Measurements from ENCODE around the gene USPL1.

The USPL1 gene

GRCh38 chr13:30696278-30697176 lies 78.8 kb downstream of the USPL1 start:
- no peak for DNase-seq (ENCODE audit: low read depth in 2 of 3, low spot score in 2 of 3)

- no peak for DNase-seq (ENCODE audit: low read depth in 2 of 3, low spot score in 2 of 3)
These were observed 79.6 kb downstream of the USPL1 start for GRCh38 chr13:30697177-30697953.

- no peak for DNase-seq (ENCODE audit: low read depth in 2 of 3, low spot score in 2 of 3)
These were observed 80.3 kb downstream of the USPL1 start for GRCh38 chr13:30697996-30698401.

DNA sequence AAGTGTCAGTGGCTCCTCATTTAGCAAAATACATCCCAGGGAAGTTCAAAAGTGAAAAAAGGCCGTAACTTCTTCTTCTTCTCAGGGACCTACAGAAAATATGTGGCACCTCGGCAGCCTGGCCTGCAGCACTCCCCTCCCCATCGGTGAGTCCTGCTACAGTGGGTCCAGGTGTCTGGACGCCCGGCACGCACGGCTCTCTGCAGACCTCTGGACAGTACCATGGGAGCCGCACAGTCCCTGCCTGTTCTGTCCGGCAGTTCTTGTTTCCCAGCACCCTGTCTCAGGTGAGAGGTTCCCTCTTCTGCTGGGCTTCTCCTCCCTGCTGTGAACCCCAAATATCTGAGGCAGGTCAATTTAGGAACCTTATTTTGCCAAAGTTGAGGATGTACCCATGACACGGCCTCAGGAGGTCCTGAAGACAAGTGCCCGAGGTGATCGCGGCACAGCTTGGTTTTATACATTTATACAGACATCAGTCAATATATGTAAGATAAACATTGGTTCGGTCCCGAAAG lies 80.8 kb downstream of the USPL1 start:
- no peak for DNase-seq (ENCODE audit: low read depth in 2 of 3, low spot score in 2 of 3)

DNA sequence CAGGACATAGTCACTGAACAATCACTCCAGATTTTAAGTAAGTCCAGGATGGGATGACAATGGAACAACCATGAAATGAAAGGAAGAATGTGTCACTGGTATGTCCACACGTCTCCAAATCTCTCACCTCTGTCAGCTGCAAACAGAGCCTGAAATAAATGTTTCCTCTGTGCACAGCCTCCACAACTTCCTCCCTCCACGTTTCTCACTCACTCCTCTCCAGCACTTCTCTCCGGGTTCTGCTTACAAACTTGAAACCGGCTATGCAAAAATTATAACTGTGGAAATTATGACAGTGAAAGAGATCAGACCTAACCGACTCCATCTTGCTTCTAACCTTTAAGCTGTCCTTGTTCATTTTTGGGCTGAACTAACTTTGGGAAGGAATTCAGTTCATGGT lies 82.6 kb downstream of the USPL1 start:
- no peak for DNase-seq (ENCODE audit: low read depth in 2 of 3, low spot score in 2 of 3)

DNA sequence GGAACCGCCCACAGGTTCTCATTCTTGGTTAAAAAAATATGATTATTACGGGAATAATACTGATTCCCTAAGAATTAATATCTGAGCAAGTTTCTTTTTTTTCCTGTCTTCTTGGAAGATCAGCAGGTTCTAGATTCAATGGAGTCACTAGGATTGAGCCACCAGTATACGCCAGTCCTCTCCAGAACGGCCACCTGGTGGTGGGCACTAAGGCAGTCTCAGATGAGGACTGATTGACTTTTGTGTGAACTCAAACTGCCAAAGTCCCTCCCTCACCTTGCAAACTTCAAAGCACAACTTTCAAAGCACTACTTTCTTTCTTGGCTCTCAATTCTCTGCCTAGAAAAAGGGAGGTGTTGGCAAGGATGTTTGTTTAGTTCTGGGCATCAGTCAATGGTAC lies 84.3 kb downstream of the USPL1 start:
- no peak for DNase-seq (ENCODE audit: low read depth in 2 of 3, low spot score in 2 of 3)

GRCh38 chr13:30704596-30704995 lies 86.9 kb downstream of the USPL1 start:
- no peak for DNase-seq (ENCODE audit: low read depth in 2 of 3, low spot score in 2 of 3)

- DNase-seq (ENCODE audit: low read depth in 2 of 3, low spot score in 2 of 3), result no peak
These were observed 88.0 kb downstream of the USPL1 start for GRCh38 chr13:30705680-30706079.

GRCh38 chr13:30708541-30708940 lies 90.8 kb downstream of the USPL1 start:
- no peak for DNase-seq (ENCODE audit: low read depth in 2 of 3, low spot score in 2 of 3)

Measured in activated CD8-positive, alpha-beta memory T cell treated with anti-CD3 and anti-CD28 coated beads for 48 hours (primary cell).